LNCaP clone FGC (cell line): ENCODE data around the gene JUN.

Experiments
- DNase-seq: peaks from one replicate; pipeline ENCODE4 v3.0.0-alpha.2; 2011; ENCODE audit warnings: low read depth
- H3K4me3 ChIP-seq: 2 replicates; pipeline ENCODE4 v1.5.1; 2011; ENCODE audit warnings: mild to moderate bottlenecking, low read depth, low read length, control low read depth
- TF ChIP-seq, protein P1 (sequence below): IDR thresholded peaks from 2 replicates; pipeline ENCODE4 v1.5.1; 2012; ENCODE audit warnings: mild to moderate bottlenecking; ENCODE audit not compliant: control insufficient read depth, insufficient read depth; ENCODE audit errors: extremely low read depth

Gene JUN

DNA sequence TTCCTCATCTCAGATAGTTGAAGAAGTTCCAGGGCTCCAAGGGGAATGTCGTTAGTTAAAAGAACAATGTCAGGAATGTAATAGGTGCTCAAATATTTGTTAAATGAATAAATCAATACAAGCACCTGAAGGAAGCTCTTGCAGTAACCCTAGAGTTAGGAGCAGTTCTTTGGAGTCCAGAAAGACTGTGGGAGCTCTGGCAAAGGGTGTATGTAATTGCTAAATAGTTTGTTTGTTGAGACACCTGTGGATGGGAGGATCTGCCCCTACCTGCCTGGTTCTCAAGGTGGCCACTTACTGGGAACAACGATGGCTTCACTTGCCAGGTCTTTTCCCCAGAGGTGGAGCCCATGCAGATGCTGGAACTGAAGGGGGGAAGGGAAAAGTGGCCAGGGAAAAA is 27.5 kb upstream of the JUN start:
- no peak overlapping the region for H3K4me3 ChIP-seq
- no peak for DNase-seq
- TF ChIP-seq, protein P1, sequence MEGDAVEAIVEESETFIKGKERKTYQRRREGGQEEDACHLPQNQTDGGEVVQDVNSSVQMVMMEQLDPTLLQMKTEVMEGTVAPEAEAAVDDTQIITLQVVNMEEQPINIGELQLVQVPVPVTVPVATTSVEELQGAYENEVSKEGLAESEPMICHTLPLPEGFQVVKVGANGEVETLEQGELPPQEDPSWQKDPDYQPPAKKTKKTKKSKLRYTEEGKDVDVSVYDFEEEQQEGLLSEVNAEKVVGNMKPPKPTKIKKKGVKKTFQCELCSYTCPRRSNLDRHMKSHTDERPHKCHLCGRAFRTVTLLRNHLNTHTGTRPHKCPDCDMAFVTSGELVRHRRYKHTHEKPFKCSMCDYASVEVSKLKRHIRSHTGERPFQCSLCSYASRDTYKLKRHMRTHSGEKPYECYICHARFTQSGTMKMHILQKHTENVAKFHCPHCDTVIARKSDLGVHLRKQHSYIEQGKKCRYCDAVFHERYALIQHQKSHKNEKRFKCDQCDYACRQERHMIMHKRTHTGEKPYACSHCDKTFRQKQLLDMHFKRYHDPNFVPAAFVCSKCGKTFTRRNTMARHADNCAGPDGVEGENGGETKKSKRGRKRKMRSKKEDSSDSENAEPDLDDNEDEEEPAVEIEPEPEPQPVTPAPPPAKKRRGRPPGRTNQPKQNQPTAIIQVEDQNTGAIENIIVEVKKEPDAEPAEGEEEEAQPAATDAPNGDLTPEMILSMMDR = no peak

DNA sequence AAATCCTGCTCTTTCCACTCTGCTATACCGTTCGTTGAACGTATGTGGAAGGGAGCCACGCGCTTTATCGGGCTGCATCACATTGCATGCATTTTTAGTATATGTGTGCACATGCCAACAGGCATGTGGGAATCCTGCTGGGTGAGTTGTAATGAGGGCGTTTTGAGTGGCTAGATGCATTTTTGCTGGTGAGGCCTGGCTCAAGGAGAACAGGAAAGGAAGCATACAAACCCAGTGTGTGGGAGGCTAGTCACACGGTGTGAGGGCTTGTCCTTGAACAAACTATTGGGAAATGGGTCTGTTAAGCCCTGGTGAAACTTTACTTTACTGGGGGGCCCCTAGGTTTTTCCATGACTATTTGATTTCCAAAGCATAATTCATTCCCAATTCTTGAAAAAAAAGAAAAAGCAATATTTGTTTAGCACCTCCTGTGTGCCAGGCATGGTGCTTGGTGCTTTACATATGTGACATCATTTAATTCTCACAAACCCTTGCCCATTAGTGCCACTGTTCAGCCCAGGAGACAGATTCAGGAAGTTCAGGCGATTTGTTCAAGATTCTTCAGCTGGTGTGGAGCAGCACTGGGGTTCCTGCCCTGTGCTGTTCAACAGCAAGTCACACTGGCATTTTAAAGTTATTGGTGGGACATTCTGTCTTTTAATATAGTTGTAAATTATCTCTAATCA is 25.6 kb upstream of the JUN start:
- H3K4me3 ChIP-seq = no peak overlapping the region
- TF ChIP-seq, protein P1 = no peak
- DNase-seq = no peak

DNA sequence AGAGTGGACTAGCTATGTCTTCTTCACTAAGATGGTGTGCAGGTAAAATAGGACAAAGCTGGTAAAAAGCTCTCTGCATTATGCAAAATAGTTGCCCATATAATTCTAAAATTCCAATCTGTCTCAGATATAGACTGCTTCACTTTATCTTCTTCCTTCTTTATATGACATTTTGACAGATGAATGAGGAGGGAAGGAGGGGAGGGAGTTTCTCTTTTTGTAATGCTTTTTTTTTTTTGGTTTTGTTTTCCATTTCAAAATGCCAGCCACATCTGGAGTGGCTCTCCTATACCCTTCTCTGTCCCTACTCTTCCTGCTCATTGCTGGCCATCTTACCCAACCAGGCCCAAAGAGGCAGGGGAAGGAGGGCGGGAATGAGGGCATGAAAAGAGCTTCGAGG is 24.2 kb upstream of the JUN start:
- TF ChIP-seq, protein P1 = no peak
- DNase-seq = no peak
- H3K4me3 ChIP-seq = no peak overlapping the region

DNA sequence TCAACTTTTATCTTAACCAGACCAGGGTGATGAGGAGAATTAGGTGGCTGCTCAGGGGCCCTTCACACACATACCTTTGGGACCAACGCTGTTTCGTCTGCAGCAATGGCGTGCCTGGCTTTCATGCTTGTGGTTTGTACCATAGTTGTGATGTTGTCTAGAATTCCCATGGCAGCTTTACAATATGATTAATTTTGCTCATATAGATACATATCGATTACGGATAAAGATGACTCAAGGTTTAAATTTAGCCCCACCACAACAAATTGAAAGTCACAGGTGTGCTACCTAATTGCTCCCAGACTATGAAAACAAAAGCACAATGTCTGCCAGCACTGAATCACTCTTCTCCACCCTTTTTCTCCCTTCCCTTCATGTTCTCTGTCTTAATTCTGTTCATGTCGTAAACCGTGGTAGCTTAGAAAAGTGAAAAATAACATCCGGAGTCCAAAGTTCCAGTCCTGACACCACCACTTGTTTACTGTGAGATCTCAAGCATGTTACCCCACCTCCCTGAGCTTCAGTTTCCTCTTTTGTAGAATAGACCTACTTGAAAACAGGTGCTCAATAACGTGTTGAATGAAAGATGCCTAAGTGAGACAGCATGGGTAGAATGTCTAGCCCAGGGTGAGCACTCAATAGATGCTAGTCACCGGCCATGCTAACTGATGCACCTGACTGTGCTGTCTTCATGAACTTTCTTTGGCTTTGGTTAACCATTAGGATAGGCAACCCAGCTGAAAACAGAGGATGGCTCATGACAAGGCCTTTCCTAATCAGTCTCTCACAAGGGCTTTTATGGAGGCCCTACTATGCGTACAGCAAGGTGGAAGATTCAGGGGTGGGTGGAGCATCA is 22.1 kb upstream of the JUN start:
- DNase-seq = no peak
- TF ChIP-seq, protein P1 = no peak

DNA sequence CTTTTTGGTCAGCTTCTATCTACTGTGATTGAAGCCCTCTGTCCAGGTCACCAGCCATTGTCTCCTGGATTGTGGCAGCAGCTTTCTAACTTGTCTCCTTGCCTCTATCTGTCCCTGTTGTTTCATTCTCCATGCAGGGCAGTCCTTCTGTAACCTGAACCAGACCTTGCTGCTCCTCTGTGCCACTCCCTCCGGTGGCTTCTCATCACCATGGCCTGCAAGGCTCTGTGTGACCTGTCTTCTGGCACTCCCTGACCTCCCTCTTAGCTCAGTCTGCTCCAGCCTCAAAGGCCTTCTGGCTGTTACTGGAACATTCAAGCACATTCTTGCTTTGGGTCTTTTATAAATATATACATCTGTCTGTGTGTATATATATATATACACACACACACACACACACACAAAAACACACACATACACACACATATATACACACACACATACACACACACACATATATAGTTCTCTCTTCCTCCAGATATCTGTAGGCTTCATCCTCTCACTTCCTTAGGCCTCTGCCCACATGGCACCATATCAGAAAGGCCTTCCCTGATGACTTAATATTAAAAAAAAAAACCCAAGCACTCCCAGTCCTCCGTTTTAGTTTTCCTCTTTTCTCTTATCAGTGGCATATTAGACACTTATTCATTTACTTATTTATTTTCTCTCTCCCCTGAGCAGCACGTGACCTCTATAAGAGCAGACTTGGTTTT is 21.2 kb upstream of the JUN start:
- no peak overlapping the region for H3K4me3 ChIP-seq
- DNase-seq = no peak
- TF ChIP-seq, protein P1 = no peak

More for the DNA sequence above, 22.1 kb upstream of the JUN start:
- no peak overlapping the region for H3K4me3 ChIP-seq

DNA sequence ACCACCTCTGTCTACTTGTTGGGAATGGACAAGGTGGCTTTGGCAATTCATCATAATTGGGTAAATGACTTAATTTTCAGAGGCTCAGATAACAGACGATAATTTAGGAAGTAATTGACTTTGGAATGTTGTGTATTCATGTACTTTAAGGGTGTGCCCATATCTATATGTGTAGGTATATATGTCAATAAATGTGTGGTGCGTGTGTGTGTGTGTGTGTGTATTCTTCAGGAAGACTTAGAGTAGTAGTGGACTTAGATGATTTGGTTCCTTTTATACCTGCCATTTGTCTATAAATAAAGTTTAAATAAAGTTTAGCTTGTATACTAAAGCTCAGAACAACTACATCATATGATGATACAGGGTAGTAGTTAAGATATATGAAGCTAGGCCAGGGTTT is 20.0 kb upstream of the JUN start:
- no peak for DNase-seq

More for the DNA sequence above, 20.0 kb upstream of the JUN start:
- TF ChIP-seq, protein P1 = no peak
- no peak overlapping the region for H3K4me3 ChIP-seq
